Neural progenitor cell (in vitro differentiated cells): Measurements from ENCODE around the gene CLDN3. TPM values are rescaled to one million over a fixed set of nuclear protein-coding genes. Genes with fewer than 3 reads are reported as not detected.

Experiments used
- DNase-seq: peaks from one replicate; pipeline ENCODE4 v3.0.0-alpha.2; 2016; ENCODE audit warnings: low spot score
- H2AFZ ChIP-seq: fragments of 200-600 bp; sonication (generic); replicated peaks from 2 replicates; pipeline ENCODE4 v1.6.1; 2016; ENCODE audit warnings: antibody characterized with exemption
- H3F3A ChIP-seq: fragments of 200-600 bp; sonication (generic); 2 replicates; pipeline ENCODE4 v1.6.1; 2016; ENCODE audit warnings: antibody characterized with exemption, low read depth
- H3K27ac ChIP-seq: fragments of 200-600 bp; sonication (generic); 2 replicates; pipeline ENCODE4 v1.5.1; 2016; ENCODE audit warnings: mild to moderate bottlenecking
- H3K27me3 ChIP-seq: fragments of 200-600 bp; sonication (generic); 2 replicates; pipeline ENCODE4 v1.6.1; 2016; ENCODE audit warnings: mild to moderate bottlenecking, moderate library complexity
- H3K36me3 ChIP-seq: fragments of 200-600 bp; sonication (generic); 2 replicates; pipeline ENCODE4 v1.5.1; 2016
- H3K4me1 ChIP-seq: fragments of 200-600 bp; sonication (generic); 2 replicates; pipeline ENCODE4 v1.6.1; 2016; ENCODE audit warnings: mixed run types
- H3K4me2 ChIP-seq: fragments of 200-600 bp; sonication (generic); 2 replicates; pipeline ENCODE4 v1.6.1; 2016
- H3K4me3 ChIP-seq: fragments of 200-600 bp; sonication (generic); 2 replicates; pipeline ENCODE4 v1.5.1; 2016
- H3K79me2 ChIP-seq: fragments of 200-600 bp; sonication (generic); 2 replicates; pipeline ENCODE4 v1.6.1; 2016; ENCODE audit warnings: low read depth
- H3K9ac ChIP-seq: fragments of 200-600 bp; sonication (generic); 2 replicates; pipeline ENCODE4 v1.6.1; 2016
- H3K9me3 ChIP-seq: fragments of 200-600 bp; sonication (generic); 2 replicates; pipeline ENCODE4 v1.5.1; 2016; ENCODE audit warnings: low read depth
- H4K20me1 ChIP-seq: fragments of 200-600 bp; sonication (generic); 2 replicates; pipeline ENCODE4 v1.6.1; 2016; ENCODE audit warnings: low read depth
- H3K27ac Mint-ChIP-seq: 3 replicates; pipeline ENCODE4 v1.8.0; 2021; ENCODE audit warnings: mixed read lengths
- H3K27me3 Mint-ChIP-seq: 2 replicates; pipeline ENCODE4 v1.8.0; 2022; ENCODE audit warnings: low read depth, mild to moderate bottlenecking, inconsistent platforms, moderate library complexity, mixed read lengths; ENCODE audit not compliant: insufficient read depth
- H3K36me3 Mint-ChIP-seq: 3 replicates; pipeline ENCODE4 v1.8.0; 2021; ENCODE audit warnings: mixed read lengths
- H3K4me1 Mint-ChIP-seq: 3 replicates; pipeline ENCODE4 v1.8.0; 2021; ENCODE audit warnings: mixed read lengths
- H3K4me3 Mint-ChIP-seq: 3 replicates; pipeline ENCODE4 v1.8.0; 2021; ENCODE audit warnings: mild to moderate bottlenecking, moderate library complexity, mixed read lengths
- H3K9me3 Mint-ChIP-seq: 3 replicates; pipeline ENCODE4 v1.8.0; 2020; ENCODE audit warnings: mixed read lengths
- CTCF ChIP-seq: fragments of 200-600 bp; sonication (generic); IDR thresholded peaks from 2 replicates; pipeline ENCODE4 v1.5.1; 2017; ENCODE audit warnings: antibody characterized with exemption, mild to moderate bottlenecking
- EZH2 ChIP-seq: fragments of 200-600 bp; sonication (generic); IDR thresholded peaks from 2 replicates; pipeline ENCODE4 v1.6.1; 2017; ENCODE audit warnings: antibody characterized with exemption, mild to moderate bottlenecking, moderate library complexity
- EZH2phosphoT487 ChIP-seq: fragments of 200-600 bp; sonication (generic); IDR thresholded peaks from 2 replicates; pipeline ENCODE4 v1.6.1; 2017; ENCODE audit warnings: antibody characterized with exemption
- total RNA-seq: library from RNA; depleted of rRNA; stranded (reverse); fragments of >200 nt; gene quantifications from 2 replicates; pipeline ENCODE4 v1.2.3, GENCODE V29; 2015; ENCODE audit warnings: low replicate concordance

The CLDN3 gene
- total RNA-seq, 1 donor from 2014 or later, result 1.6 TPM

GRCh38 chr7:73758581-73759138 is 11.4 kb downstream of the CLDN3 start:
- Histone ChIP-seq H4K20me1 (no peaks in the 10 kb centered on the region), H3F3A (no peaks in the 10 kb centered on the region), H3K4me2 (no peak overlapping the region), H2AFZ (no peak overlapping the region), H3K79me2 (no peaks in the 10 kb centered on the region), H3K27ac (no peak overlapping the region), H3K4me3 (no peak overlapping the region), H3K27me3 (no peaks in the 10 kb centered on the region), H3K4me1 (peaks cover 7% of the 10 kb centered on the region), H3K36me3 (no peaks in the 10 kb centered on the region), H3K9ac (no peak overlapping the region), H3K9me3 (no peaks in the 10 kb centered on the region)
- H3K27me3 Mint-ChIP-seq, result peaks cover 7% of the 10 kb centered on the region
- no peaks in the 10 kb centered on the region for H3K36me3 Mint-ChIP-seq
- DNase-seq, result no peak
- TF ChIP-seq CTCF (no peak), EZH2 (no peak), EZH2phosphoT487 (no peak)
- peaks cover 9% of the 10 kb centered on the region for H3K4me1 Mint-ChIP-seq
- H3K9me3 Mint-ChIP-seq, result no peaks in the 10 kb centered on the region
- H3K27ac Mint-ChIP-seq, result no peak overlapping the region
- no peak overlapping the region for H3K4me3 Mint-ChIP-seq

- no peak overlapping the region for H2AFZ ChIP-seq
- H3K27ac ChIP-seq, result peak overlapping the region; percentile 37
- H4K20me1 ChIP-seq, result no peaks in the 10 kb centered on the region
- peaks cover 9% of the 10 kb centered on the region for H3F3A ChIP-seq
- no peaks in the 10 kb centered on the region for H3K36me3 ChIP-seq
- peaks cover 10% of the 10 kb centered on the region for H3K4me1 Mint-ChIP-seq
- H3K79me2 ChIP-seq, result no peaks in the 10 kb centered on the region
- peaks cover 13% of the 10 kb centered on the region for H3K4me1 ChIP-seq
- no peaks in the 10 kb centered on the region for H3K27me3 ChIP-seq
- no peak for TF ChIP-seq CTCF
- TF ChIP-seq EZH2phosphoT487, result no peak
- TF ChIP-seq EZH2, result no peak
- no peak overlapping the region for H3K4me3 Mint-ChIP-seq
- H3K36me3 Mint-ChIP-seq, result peaks cover 3% of the 10 kb centered on the region
- H3K27ac Mint-ChIP-seq, result peak overlapping the region; percentile 76
- H3K9me3 ChIP-seq, result no peaks in the 10 kb centered on the region
- H3K9me3 Mint-ChIP-seq, result peaks cover 6% of the 10 kb centered on the region
- no peak overlapping the region for H3K4me3 ChIP-seq
- H3K4me2 ChIP-seq, result peak overlapping the region; percentile 18
- no peak for DNase-seq
- no peaks in the 10 kb centered on the region for H3K27me3 Mint-ChIP-seq
- H3K9ac ChIP-seq, result no peak overlapping the region
Observed at GRCh38 chr7:73749931-73750776, 19.9 kb downstream of the CLDN3 start.

GRCh38 chr7:73746378-73746777 is 23.7 kb downstream of the CLDN3 start:
- Histone ChIP-seq H3K9me3 (no peaks in the 10 kb centered on the region), H3K4me1 (peaks cover 39% of the 10 kb centered on the region), H3K36me3 (no peaks in the 10 kb centered on the region), H3K27me3 (no peaks in the 10 kb centered on the region), H3K79me2 (no peaks in the 10 kb centered on the region), H4K20me1 (no peaks in the 10 kb centered on the region), H3K9ac (no peak overlapping the region), H2AFZ (no peak overlapping the region), H3K27ac (no peak overlapping the region), H3F3A (peaks cover 37% of the 10 kb centered on the region), H3K4me2 (no peak overlapping the region), H3K4me3 (no peak overlapping the region)
- TF ChIP-seq CTCF (no peak), EZH2phosphoT487 (no peak), EZH2 (no peak)
- H3K27ac Mint-ChIP-seq, result peak overlapping the region; percentile 34
- H3K9me3 Mint-ChIP-seq, result peaks cover 5% of the 10 kb centered on the region
- H3K27me3 Mint-ChIP-seq, result peaks cover 17% of the 10 kb centered on the region
- peaks cover 3% of the 10 kb centered on the region for H3K36me3 Mint-ChIP-seq
- DNase-seq, result no peak
- no peak overlapping the region for H3K4me3 Mint-ChIP-seq
- peaks cover 38% of the 10 kb centered on the region for H3K4me1 Mint-ChIP-seq
